Mammary epithelial cell (primary cell): Measurements from ENCODE around the gene TRMT2A.

ENCODE experiments used
- EZH2 ChIP-seq: IDR thresholded peaks from 2 replicates; pipeline ENCODE4 v1.6.1; 2012; ENCODE audit warnings: low read length, inconsistent platforms, borderline replicate concordance
- TF ChIP-seq, protein P1 (sequence below), 2 donors: IDR thresholded peaks in 1 of 2; conservative IDR thresholded peaks in 1 of 2; 2 replicates each; pipeline ENCODE4 v1.5.1; 2011 to 2012; ENCODE audit warnings: inconsistent platforms in 2 of 2, low read length in 2 of 2, mild to moderate bottlenecking in 2 of 2, control low read depth in 1 of 2, low read depth in 1 of 2; ENCODE audit not compliant: insufficient read depth in 1 of 2; ENCODE audit errors: extremely low read depth in 1 of 2

DNA sequence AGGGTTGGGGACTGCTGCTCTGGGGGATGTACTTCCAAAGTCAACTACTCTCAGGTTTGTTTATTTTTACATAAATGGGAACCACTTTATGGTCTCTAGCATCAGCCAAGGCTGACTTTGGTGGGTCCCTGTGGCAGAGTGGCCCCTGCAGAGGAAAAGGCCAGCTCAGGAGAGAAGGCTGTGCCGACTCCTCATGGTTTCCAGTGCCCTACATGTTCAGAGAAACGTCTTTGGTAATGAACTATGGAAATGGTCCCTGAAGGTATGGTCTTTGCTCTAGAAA lies 11.5 kb upstream of the TRMT2A start:
- TF ChIP-seq, protein P1, sequence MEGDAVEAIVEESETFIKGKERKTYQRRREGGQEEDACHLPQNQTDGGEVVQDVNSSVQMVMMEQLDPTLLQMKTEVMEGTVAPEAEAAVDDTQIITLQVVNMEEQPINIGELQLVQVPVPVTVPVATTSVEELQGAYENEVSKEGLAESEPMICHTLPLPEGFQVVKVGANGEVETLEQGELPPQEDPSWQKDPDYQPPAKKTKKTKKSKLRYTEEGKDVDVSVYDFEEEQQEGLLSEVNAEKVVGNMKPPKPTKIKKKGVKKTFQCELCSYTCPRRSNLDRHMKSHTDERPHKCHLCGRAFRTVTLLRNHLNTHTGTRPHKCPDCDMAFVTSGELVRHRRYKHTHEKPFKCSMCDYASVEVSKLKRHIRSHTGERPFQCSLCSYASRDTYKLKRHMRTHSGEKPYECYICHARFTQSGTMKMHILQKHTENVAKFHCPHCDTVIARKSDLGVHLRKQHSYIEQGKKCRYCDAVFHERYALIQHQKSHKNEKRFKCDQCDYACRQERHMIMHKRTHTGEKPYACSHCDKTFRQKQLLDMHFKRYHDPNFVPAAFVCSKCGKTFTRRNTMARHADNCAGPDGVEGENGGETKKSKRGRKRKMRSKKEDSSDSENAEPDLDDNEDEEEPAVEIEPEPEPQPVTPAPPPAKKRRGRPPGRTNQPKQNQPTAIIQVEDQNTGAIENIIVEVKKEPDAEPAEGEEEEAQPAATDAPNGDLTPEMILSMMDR (conservative IDR thresholded peaks at IDR 0.05 in 1 of 2, IDR thresholded peaks at IDR 0.05 in 1 of 2; ENCODE audit: extremely low read depth in 1 of 2, insufficient read depth in 1 of 2, low read depth in 1 of 2, low read length in 2 of 2): no peak
- TF ChIP-seq EZH2: no peak
